NCI-H526 treated with DMSO at 0.1 percent for 48 hours (cell line): ENCODE results near the gene JAM3.
A peak's percentile ranks its signal among the peaks of the same experiment; 100 is the strongest.

Experiments used
- DNase-seq: peaks from one replicate; lab custom pipeline; 2025; lab: John Stamatoyannopoulos, UW

Gene JAM3

DNA sequence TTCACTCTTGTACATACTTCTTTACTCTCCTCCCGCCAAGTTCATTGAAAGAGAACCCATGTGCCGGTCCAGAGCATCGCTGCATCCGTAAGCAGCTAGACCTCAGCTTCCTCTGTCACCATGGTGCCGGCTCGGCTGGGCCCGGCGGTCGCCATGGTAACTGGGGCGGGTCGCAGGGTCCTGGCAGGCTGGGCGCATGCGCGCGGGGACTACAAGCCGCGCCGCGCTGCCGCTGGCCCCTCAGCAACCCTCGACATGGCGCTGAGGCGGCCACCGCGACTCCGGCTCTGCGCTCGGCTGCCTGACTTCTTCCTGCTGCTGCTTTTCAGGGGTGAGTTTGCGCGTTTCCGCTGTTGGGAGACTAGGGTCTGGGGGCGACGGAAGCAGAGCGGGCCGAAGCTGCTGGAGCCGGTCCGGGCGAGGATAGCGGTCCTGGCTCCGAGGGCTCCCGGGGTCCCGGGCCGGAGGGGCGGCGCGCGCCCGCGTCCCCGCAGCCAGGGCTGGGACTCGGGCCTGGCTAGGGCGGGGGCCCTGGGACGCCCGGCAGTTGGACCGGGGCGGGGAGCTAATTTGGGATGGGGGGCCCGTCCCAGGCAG, at the start of gene JAM3:
Gene JAM3, plus strand, starts transcription at position 244 of the 597 bp plus-strand sequence. Its CDS starts 12 bp downstream, at position 256.
- DNase-seq, result peak; percentile 98

GRCh38 chr11:134019500-134019899, 49.4 kb upstream of the JAM3 start:
- DNase-seq, result no peak

DNA sequence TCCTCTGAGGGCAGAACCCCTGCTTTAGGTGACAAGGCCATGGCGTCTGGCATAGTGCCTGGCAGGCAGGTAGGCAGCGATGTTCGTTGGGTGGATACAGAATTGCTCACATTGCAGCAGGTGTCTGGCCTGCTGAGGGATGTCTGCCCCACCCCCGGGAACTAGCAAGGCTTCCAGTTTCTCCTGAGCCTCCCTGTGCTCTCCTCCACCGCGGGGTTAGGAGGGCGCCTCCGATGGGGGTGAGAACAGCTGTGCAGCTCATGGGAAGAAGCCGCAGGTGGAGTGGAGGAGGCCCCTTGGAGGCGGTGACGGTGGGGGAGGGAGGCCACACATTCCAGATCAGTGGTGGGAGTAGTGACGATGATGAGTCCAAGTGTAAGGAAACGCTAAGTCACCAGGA, 48.3 kb upstream of the JAM3 start:
- DNase-seq, result no peak

- no peak for DNase-seq
These were observed 47.5 kb upstream of the JAM3 start for GRCh38 chr11:134021326-134021725.

- no peak for DNase-seq
These were observed 46.1 kb upstream of the JAM3 start for GRCh38 chr11:134022748-134023147.

GRCh38 chr11:134024420-134025081, 44.3 kb upstream of the JAM3 start:
- DNase-seq, result no peak

DNA sequence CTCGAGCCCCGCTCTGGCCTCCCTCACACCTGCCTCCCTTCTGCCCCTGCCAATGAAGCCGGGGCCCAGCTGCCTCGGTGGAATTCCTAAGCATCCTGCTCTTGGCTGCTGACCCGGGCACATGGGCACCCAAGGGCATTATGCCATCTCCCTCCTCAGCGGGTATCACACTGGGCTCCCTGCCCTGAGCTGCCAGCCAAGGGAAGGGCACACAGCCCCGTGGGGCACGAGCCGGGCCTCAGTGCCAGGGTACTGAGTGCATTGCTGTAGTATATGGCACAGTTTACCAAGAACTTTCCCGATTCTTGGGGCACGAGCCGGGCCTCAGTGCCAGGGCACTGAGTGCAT, 43.8 kb upstream of the JAM3 start:
- no peak for DNase-seq

GRCh38 chr11:134026655-134027343, 42.1 kb upstream of the JAM3 start:
- DNase-seq, result no peak

DNA sequence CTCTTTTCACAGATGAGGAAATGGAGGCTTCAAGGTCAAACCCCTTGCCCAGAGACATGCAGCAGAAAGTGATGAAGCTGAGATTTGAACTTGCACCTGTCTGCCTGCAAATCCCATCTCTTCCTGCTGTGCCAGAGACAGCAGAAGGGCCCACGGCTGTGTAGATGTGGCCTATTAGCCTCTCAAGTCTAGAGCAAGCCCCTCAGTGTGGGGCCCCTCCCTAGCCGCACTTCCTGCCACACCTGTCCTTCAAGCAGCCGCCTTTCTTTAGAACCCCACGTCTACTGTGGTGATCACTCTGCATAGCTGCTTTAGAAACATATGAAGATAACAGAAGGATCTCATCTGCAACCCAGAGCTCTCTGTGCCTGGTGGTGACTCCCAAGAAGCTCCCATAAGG, 41.2 kb upstream of the JAM3 start:
- DNase-seq, result no peak

DNA sequence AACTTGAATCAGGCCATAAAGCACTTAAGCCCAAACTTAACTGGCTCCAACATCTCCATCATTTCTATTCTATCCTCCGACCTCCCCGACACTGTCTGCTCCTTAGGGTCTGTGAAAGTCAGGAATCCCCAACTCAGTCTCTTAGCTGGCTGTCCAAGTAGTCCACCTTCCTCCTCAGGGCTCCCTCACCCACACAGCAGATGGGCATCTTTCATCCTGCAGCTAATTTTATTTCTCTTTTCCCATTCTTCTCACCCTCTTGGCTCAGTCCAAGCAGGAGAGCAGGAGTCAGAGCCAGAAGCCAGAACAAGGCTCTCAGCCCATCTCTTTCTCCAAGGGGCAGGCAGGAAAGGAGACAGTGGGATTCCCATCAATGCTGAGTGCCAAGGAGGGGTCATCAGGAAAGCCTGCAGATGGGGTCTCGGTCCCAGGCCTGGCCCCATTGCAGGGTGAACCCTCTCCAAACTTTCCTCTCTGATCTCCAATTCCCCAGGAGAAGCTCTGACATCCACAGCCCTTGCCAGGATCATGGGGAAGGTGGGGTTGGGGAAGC, 40.4 kb upstream of the JAM3 start:
- no peak for DNase-seq

GRCh38 chr11:134030853-134031252, 38.0 kb upstream of the JAM3 start:
- no peak for DNase-seq

DNA sequence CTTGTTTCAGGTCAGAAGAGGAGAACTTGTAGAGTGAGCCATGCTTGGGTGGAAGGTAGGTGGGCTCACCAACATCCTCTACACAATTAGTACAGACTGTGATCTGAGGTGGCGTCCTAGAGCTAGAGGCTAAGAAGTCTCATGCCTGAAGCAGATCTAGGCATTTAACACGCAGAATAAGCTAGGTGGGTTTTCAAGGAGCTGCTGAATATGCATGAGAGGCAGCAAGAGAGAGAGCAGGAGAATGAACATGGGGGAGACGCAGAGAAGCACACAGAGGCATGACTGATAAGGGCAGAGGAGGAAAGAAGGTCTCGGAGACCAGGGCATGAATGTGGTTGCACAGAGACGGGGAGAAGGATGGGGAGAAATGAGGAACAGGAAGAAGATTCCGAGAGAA, 36.8 kb upstream of the JAM3 start:
- DNase-seq, result no peak

DNA sequence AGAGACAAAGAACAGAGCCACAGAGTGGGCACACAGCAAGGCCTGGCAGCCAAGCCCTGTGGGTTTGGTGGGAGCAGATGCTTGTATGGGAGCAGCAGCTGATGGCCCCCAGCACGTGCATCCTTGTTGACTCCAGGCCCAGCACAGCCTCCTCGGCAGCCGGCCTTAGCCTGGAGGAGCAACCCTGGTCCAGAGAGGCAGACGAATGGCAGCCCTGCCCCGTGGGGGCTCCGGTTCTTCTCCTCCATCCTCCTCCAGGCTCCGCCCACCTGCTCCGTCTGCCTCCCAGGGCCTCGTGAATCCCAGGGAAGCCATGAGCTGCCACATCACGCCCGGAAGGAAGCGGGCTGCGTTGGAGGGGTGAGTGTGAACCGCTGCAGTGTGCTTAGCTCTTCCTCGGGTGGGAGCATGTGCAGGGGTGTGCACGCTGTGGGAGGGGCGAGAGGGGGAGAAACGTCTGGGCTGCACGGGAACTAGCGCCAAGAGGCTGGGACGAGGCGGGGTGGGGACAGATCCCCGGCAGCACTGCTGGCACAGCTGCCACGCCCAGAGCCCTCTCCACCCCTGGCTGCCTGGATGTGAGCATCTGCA, 36.3 kb upstream of the JAM3 start:
- peak; percentile 37 for DNase-seq

DNA sequence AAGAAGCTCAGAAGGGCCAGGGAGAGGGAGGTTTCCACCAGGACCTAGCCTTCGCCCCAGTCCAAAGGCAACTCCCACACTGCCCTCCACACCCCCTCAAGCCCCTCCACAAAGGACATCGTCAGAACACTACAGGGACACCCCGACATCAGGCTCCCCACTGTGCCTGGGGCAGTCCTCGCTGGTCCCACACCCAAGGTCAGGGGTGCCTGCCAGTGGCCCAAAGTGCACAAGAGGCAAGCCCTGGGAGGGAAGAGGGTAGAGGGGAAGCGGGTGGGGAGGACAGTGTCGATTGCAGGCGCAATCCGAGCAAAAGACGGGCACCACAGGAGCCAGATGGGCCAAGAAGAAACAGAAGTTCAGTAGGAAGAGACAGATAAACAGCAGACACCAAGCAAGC, 35.6 kb upstream of the JAM3 start:
- DNase-seq, result no peak

DNA sequence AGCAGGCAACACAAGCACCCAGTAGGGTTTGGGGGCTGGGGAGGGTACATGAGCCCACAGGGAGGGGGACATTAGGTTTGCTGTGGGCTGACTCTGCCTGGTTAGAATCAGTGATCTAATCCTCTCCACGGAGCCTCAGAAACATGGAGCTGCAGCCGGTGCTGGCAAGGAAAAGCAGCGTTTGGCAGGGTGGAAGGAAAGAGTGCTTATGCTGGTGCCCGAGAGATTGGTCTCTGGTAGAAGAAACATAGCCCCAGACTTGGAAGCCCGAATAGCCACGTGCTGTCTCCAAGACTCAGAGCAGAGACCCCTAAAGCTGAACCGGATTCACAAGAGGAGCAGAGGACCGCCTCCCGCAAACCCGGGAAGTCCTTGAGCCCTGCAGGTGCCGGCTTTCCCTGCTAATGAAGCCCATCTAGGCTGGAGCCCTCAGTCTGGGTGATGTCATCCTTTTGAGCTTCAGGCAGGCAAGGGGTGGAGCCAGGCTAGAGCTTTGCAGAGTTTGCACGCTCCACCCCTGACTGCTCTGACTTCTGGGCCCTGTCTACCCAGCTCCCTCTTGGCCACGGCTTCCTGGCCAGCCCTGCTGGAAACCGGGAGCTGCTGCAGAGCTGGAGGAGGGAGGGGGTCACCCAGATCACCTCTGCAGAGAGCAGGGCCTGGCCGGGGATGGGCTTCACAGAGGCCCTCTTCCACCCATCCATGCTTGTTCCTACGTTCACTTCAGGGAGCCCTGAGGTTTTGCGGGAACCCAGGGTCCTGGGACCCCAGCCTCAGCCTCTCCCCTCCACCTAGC, 35.0 kb upstream of the JAM3 start:
- peak; percentile 97 for DNase-seq

- DNase-seq, result no peak
These were observed 34.1 kb upstream of the JAM3 start for GRCh38 chr11:134034496-134035381.

GRCh38 chr11:134036492-134037045, 32.3 kb upstream of the JAM3 start:
- peak; percentile 41 for DNase-seq

- DNase-seq, result peak; percentile 86
These were observed 31.6 kb upstream of the JAM3 start for GRCh38 chr11:134037046-134037908.

DNA sequence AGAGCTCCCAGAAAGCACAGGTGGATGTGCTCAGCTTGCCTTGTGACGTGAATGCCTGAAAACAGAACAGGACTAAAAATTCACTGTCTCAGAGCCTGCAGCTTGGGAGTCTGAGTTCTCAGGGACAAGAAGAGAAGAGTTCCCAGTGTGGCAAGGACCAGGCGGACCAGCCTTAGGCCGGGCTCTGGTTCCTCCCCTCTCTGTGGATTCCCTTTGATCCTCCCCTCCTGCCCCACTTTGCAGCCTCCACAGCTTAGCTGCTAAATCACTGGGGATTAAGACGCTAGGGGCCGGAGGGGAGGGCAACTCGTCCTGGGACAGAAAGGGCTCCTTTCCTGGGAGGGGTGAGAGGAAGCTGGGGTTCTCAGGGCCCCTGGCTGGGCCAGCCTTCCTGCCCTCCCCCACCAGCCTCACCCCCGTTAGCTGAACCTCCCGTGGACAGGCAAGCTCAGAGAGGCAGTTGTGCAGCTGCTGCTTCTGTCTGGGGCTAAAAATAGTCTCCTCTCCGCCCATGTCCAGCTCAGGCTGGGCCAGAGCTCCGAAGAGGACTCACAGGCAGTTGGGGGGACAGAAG, 29.9 kb upstream of the JAM3 start:
- no peak for DNase-seq
